ENCODE results near the gene KCNH1. TPM values are rescaled to one million over a fixed set of nuclear protein-coding genes. Genes with fewer than 3 reads are reported as not detected.

KCNH1 gene
- total RNA-seq, 1 experiment from 2014 or later = not detected

DNA sequence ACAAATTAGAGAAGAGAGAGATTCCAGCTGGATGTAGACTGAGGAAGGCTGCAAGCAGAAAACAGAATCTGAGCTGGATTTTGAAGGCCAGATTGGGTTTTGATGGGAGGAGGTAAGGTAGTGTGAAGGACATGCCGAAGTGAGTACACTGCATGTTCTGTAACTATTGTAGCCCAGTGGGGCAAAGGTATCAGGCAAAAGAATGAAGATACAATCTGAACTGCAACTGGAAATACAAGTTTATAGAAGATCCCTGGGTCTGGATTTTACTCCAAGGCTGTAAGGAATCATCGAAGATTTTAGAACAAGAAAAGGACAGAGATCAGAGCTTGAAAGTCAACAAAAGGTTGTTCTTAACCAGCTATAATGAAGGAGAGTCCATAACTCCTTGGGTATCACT is 382.0 kb downstream of the KCNH1 start:
- intact Hi-C loops (cut with micrococcal nuclease; ENCODE audit: unreplicated experiment) = no loop called here
- ChIA-PET POLR2A (ENCODE audit: low non-redundant PET) (no interaction called here), CTCF (no interaction called here)

DNA sequence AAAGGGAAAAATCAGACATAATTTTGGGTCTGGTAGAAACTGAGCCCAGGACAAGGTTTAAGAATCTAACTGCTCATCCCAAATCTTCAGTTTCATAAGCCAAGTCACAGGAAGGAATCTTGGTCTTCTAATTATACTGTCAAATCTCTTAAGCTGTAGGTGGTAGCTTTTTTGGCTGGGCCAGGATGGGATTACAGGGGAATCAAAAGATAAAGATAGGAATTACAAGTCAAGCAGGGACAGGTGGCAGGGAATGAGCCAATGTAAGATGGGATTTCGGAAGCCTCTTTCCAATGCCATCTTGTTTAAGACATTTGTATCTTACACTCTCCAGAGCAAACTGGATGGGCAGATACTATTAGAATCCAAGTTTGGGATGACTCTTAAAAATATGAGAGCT is 383.5 kb downstream of the KCNH1 start:
- ChIA-PET CTCF (no interaction called here), POLR2A (ENCODE audit: low non-redundant PET) (no interaction called here)
- H3K4me1 ChIP-seq (ENCODE audit: insufficient read depth, low read length, poor library complexity, severe bottlenecking) = no peaks in the 10 kb centered on the region
- BruUV-seq (replicated peaks) = no TSS peak
- H3K4me3 ChIP-seq (ENCODE audit: low read depth, low read length, poor library complexity, severe bottlenecking) = no peak overlapping the region
- TF ChIP-seq, protein P1, sequence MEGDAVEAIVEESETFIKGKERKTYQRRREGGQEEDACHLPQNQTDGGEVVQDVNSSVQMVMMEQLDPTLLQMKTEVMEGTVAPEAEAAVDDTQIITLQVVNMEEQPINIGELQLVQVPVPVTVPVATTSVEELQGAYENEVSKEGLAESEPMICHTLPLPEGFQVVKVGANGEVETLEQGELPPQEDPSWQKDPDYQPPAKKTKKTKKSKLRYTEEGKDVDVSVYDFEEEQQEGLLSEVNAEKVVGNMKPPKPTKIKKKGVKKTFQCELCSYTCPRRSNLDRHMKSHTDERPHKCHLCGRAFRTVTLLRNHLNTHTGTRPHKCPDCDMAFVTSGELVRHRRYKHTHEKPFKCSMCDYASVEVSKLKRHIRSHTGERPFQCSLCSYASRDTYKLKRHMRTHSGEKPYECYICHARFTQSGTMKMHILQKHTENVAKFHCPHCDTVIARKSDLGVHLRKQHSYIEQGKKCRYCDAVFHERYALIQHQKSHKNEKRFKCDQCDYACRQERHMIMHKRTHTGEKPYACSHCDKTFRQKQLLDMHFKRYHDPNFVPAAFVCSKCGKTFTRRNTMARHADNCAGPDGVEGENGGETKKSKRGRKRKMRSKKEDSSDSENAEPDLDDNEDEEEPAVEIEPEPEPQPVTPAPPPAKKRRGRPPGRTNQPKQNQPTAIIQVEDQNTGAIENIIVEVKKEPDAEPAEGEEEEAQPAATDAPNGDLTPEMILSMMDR (conservative IDR thresholded peaks at IDR 0.05; ENCODE audit: low read depth, low read length) = no peak
- no peak for TF ChIP-seq EZH2 (IDR thresholded peaks at IDR 0.05; ENCODE audit: borderline replicate concordance, low read depth, low read length, poor library complexity, severe bottlenecking)
- no peak for DNase-seq (ENCODE audit: low spot score)
- peaks cover 45% of the 10 kb centered on the region for H3K27me3 ChIP-seq (replicated peaks; ENCODE audit: insufficient read depth, low read depth, low read length, poor library complexity)
- H3K27ac ChIP-seq (ENCODE audit: low read depth, low read length, poor library complexity, severe bottlenecking) = no peak overlapping the region
- H3K36me3 ChIP-seq (ENCODE audit: insufficient read depth, low read length, poor library complexity, severe bottlenecking) = no peaks in the 10 kb centered on the region
- intact Hi-C loops (cut with micrococcal nuclease; ENCODE audit: unreplicated experiment) = no loop called here
- H3K9me3 ChIP-seq (ENCODE audit: low read depth, low read length, poor library complexity, severe bottlenecking) = no peaks in the 10 kb centered on the region

More for the DNA sequence above, 382.0 kb downstream of the KCNH1 start:
- no TSS peak for BruUV-seq (replicated peaks)
- Histone ChIP-seq H3K36me3 (ENCODE audit: insufficient read depth, low read length, poor library complexity, severe bottlenecking) (no peaks in the 10 kb centered on the region), H3K4me1 (ENCODE audit: insufficient read depth, low read length, poor library complexity, severe bottlenecking) (no peaks in the 10 kb centered on the region), H3K9me3 (ENCODE audit: low read depth, low read length, poor library complexity, severe bottlenecking) (no peaks in the 10 kb centered on the region), H3K27ac (ENCODE audit: low read depth, low read length, poor library complexity, severe bottlenecking) (no peak overlapping the region), H3K4me3 (ENCODE audit: low read depth, low read length, poor library complexity, severe bottlenecking) (no peak overlapping the region), H3K27me3 (replicated peaks; ENCODE audit: insufficient read depth, low read depth, low read length, poor library complexity) (peaks cover 49% of the 10 kb centered on the region)
- TF ChIP-seq EZH2 (IDR thresholded peaks at IDR 0.05; ENCODE audit: borderline replicate concordance, low read depth, low read length, poor library complexity, severe bottlenecking) = no peak
- TF ChIP-seq, protein P1 (conservative IDR thresholded peaks at IDR 0.05; ENCODE audit: low read depth, low read length) = no peak
- DNase-seq (ENCODE audit: low spot score) = no peak

DNA sequence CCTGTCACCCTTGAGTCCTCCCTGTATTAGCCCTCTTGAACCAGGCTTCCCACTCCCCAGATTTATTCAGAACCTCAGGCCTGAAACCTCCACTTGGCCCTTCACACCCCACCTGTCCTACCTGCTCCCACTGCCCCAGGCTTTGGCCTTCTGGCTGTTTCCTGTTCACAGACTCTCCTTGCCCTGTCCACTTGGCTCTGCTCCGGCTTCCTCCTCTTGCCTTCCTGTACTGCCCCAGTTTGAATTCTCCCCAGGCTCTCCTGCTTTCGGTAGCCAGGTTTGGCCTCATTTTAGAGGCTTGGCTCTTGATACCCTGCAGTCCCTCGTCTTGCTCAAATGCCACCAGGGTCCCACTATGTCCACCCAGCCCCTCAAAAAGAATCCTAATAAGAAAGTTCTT is 385.2 kb downstream of the KCNH1 start:
- ChIA-PET POLR2A (ENCODE audit: low non-redundant PET) (interaction anchor here (0.7 kb wide), 1 partner anchor 36 kb away, joined by 3 read pairs; no protein-coding TSS in a partner anchor), CTCF (no interaction called here)
- TF ChIP-seq, protein P1 (conservative IDR thresholded peaks at IDR 0.05; ENCODE audit: low read depth, low read length) = no peak
- no peak for TF ChIP-seq EZH2 (IDR thresholded peaks at IDR 0.05; ENCODE audit: borderline replicate concordance, low read depth, low read length, poor library complexity, severe bottlenecking)
- H3K9me3 ChIP-seq (ENCODE audit: low read depth, low read length, poor library complexity, severe bottlenecking) = no peaks in the 10 kb centered on the region
- no peak overlapping the region for H3K4me3 ChIP-seq (ENCODE audit: low read depth, low read length, poor library complexity, severe bottlenecking)
- H3K4me1 ChIP-seq (ENCODE audit: insufficient read depth, low read length, poor library complexity, severe bottlenecking) = no peaks in the 10 kb centered on the region
- intact Hi-C loops (cut with micrococcal nuclease; ENCODE audit: unreplicated experiment) = no loop called here
- peaks cover 39% of the 10 kb centered on the region for H3K27me3 ChIP-seq (replicated peaks; ENCODE audit: insufficient read depth, low read depth, low read length, poor library complexity)
- H3K27ac ChIP-seq (ENCODE audit: low read depth, low read length, poor library complexity, severe bottlenecking) = no peak overlapping the region
- no TSS peak for BruUV-seq (replicated peaks)
- H3K36me3 ChIP-seq (ENCODE audit: insufficient read depth, low read length, poor library complexity, severe bottlenecking) = no peaks in the 10 kb centered on the region
- DNase-seq (ENCODE audit: low spot score) = no peak

All from A673 (cell line).